Activated CD8-positive, alpha-beta memory T cell treated with anti-CD3 and anti-CD28 coated beads, Interleukin-2, amount 10 ng/mL, durations not matched to agents 7 days and 5 days (primary cell): ENCODE data around the gene SPAM1. TPM values are rescaled to one million over a fixed set of nuclear protein-coding genes. Genes with fewer than 3 reads are reported as not detected.

ENCODE experiments used
- ATAC-seq: fragments of 150-1000 bp; cut with Tn5 transposase; one replicate; pipeline ENCODE4 v1.10.0; 2021; ENCODE audit warnings: moderate library complexity
- CTCF ChIA-PET: fragments of 350-600 bp; sonication (Branson Sonifier 250); formaldehyde crosslinking; loops from one replicate; lab custom pipeline; 2021; ENCODE audit warnings: antibody characterized with exemption; lab: Charles Lee
- DNase-seq: peaks from one replicate; pipeline ENCODE4 v3.0.0-alpha.2; 2020
- H3K27ac Mint-ChIP-seq: one replicate; pipeline ENCODE4 v1.8.0; 2021; ENCODE audit warnings: mild to moderate bottlenecking, mixed read lengths
- H3K27me3 Mint-ChIP-seq: one replicate; pipeline ENCODE4 v1.8.0; 2021; ENCODE audit warnings: mixed read lengths
- H3K36me3 Mint-ChIP-seq: one replicate; pipeline ENCODE4 v1.8.0; 2021; ENCODE audit warnings: mild to moderate bottlenecking, mixed read lengths
- H3K4me1 Mint-ChIP-seq: one replicate; pipeline ENCODE4 v1.8.0; 2021; ENCODE audit warnings: mixed read lengths
- H3K4me3 Mint-ChIP-seq: one replicate; pipeline ENCODE4 v1.8.0; 2021; ENCODE audit warnings: mild to moderate bottlenecking, moderate library complexity, mixed read lengths
- H3K9me3 Mint-ChIP-seq: one replicate; pipeline ENCODE4 v1.8.0; 2022; ENCODE audit warnings: low read depth, mixed read lengths
- total RNA-seq, 2 experiments: library from RNA; stranded (reverse); gene quantifications; one replicate each; pipeline ENCODE4 v1.2.3, GENCODE V29; 2021

SPAM1 gene
- total RNA-seq, 2 experiments from 2014 or later: not detected

GRCh38 chr7:123929655-123930054 is 4.6 kb downstream of the SPAM1 start:
- no peak overlapping the region for H3K27ac Mint-ChIP-seq
- no peak for ATAC-seq
- no peaks in the 10 kb centered on the region for H3K27me3 Mint-ChIP-seq

DNA sequence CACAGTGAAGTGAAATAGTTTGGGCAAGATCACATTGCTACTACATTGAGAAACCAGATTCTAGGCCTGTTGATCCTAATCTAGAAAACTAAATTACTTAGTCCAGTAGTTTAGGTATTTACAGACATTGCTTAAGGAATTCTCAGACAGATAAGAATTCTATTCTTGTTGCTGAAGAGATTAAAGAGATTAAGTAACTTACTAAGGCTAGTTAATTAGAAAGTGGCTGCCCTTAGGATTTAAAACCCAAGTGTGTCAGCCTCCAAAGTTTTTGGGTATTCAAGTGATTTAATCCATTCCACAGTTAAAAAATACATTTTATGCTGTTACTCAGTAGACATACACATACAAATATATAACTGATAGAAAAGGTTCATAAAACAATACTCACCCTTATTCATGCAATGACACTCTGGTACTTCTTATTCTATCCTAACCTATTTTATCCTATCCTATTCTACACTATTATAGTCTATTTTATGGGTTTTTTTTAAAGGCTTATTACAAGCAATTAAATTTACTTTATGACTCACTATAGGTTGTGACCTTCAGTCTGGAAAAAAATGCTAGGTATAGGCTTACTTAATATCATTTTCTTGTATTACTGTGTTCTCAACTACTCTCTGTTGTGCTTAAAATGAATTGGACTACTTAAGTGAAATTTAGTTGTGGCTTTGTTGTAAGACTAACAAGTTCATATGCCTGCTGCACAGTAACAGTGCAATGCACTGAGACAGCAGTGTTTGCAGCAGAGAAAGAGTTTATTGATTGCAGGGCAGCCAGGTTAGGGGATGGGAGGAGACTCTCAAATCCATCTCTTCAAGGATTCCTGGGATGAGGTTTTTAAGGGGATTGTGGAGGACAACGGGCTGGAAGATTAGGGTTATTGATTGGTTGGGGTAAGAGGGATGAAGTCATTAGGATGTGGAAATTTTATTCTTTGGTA is 10.7 kb downstream of the SPAM1 start:
- no peak for DNase-seq
- H3K4me3 Mint-ChIP-seq: no peak overlapping the region
- H3K27ac Mint-ChIP-seq: no peak overlapping the region
- no peak for ATAC-seq
- H3K36me3 Mint-ChIP-seq: no peaks in the 10 kb centered on the region
- H3K9me3 Mint-ChIP-seq: no peaks in the 10 kb centered on the region
- H3K27me3 Mint-ChIP-seq: no peaks in the 10 kb centered on the region
- H3K4me1 Mint-ChIP-seq: no peaks in the 10 kb centered on the region
- CTCF ChIA-PET: no interaction called here

More at GRCh38 chr7:123929655-123930054, 4.6 kb downstream of the SPAM1 start:
- DNase-seq: no peak
- H3K36me3 Mint-ChIP-seq: no peaks in the 10 kb centered on the region
- CTCF ChIA-PET: no interaction called here
- H3K4me1 Mint-ChIP-seq: no peaks in the 10 kb centered on the region
- H3K9me3 Mint-ChIP-seq: no peaks in the 10 kb centered on the region
- no peak overlapping the region for H3K4me3 Mint-ChIP-seq

- no peaks in the 10 kb centered on the region for H3K27me3 Mint-ChIP-seq
- DNase-seq: no peak
These were observed 11.3 kb downstream of the SPAM1 start for GRCh38 chr7:123936388-123936787.

GRCh38 chr7:123939784-123940183 is 14.7 kb downstream of the SPAM1 start:
- Mint-ChIP-seq H3K27me3 (peaks cover 7% of the 10 kb centered on the region), H3K9me3 (no peaks in the 10 kb centered on the region), H3K36me3 (no peaks in the 10 kb centered on the region), H3K4me3 (no peak overlapping the region), H3K27ac (no peak overlapping the region), H3K4me1 (no peaks in the 10 kb centered on the region)
- CTCF ChIA-PET: no interaction called here
- ATAC-seq: no peak
- DNase-seq: no peak

More at GRCh38 chr7:123936388-123936787, 11.3 kb downstream of the SPAM1 start:
- Mint-ChIP-seq H3K4me3 (no peak overlapping the region), H3K9me3 (no peaks in the 10 kb centered on the region), H3K4me1 (no peaks in the 10 kb centered on the region), H3K27ac (no peak overlapping the region), H3K36me3 (no peaks in the 10 kb centered on the region)
- ATAC-seq: no peak
- CTCF ChIA-PET: no interaction called here

DNA sequence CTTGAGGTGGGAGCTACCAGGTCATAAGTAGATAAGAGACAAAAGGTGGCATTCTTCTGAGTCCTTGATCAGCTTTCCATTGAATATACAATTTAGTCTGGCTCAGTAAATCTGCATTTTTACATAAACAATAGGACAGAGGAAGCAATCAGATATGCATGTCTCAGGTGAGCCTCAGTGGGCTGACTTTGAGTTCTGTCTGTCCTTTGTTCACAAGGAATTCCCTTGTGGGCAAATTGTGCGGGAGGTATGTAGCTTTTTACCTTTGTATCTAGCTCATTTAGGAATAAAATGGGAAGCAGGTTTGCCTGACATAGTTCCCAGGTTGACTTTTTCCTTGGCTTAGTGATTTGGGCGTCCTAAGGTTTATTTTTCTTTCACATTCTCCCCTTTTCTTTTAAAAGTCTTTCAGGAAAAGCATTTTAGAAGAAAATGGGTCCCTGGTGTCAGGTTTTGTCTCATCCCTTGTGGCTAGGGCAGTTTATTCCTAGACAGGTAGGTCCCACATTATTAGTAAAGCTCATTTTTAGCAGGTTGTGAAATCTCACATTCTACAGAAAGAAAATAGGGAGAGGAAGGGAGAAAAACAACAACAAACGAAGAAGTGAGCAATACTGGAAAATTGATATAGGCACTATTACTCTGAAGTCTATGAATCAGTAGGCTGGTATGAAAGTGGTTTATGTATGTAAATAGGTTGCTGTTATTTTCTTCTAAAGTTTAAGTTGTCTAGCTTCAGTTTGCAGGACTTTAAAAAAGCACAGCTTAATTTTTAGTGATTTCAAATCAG is 16.5 kb downstream of the SPAM1 start:
- CTCF ChIA-PET: interaction anchor here (0.6 kb wide), 1 partner anchor 112 kb away, joined by 3 read pairs; no protein-coding TSS in a partner anchor
- Mint-ChIP-seq H3K4me3 (no peak overlapping the region), H3K27me3 (peaks cover 11% of the 10 kb centered on the region), H3K36me3 (no peaks in the 10 kb centered on the region), H3K9me3 (no peaks in the 10 kb centered on the region), H3K27ac (no peak overlapping the region), H3K4me1 (no peaks in the 10 kb centered on the region)
- ATAC-seq (no peak), DNase-seq (no peak)

GRCh38 chr7:123944395-123944794 is 19.4 kb downstream of the SPAM1 start:
- CTCF ChIA-PET: no interaction called here
- Mint-ChIP-seq H3K9me3 (no peaks in the 10 kb centered on the region), H3K4me1 (no peaks in the 10 kb centered on the region), H3K36me3 (no peaks in the 10 kb centered on the region), H3K27ac (no peak overlapping the region), H3K27me3 (peaks cover 11% of the 10 kb centered on the region), H3K4me3 (no peak overlapping the region)
- ATAC-seq (no peak), DNase-seq (no peak)

- no peaks in the 10 kb centered on the region for H3K36me3 Mint-ChIP-seq
- CTCF ChIA-PET: no interaction called here
- no peak overlapping the region for H3K27ac Mint-ChIP-seq
- H3K27me3 Mint-ChIP-seq: peaks cover 11% of the 10 kb centered on the region
- ATAC-seq (no peak), DNase-seq (no peak)
- H3K4me1 Mint-ChIP-seq: no peaks in the 10 kb centered on the region
- no peak overlapping the region for H3K4me3 Mint-ChIP-seq
- H3K9me3 Mint-ChIP-seq: no peaks in the 10 kb centered on the region
These were observed 20.9 kb downstream of the SPAM1 start for GRCh38 chr7:123945938-123946337.

DNA sequence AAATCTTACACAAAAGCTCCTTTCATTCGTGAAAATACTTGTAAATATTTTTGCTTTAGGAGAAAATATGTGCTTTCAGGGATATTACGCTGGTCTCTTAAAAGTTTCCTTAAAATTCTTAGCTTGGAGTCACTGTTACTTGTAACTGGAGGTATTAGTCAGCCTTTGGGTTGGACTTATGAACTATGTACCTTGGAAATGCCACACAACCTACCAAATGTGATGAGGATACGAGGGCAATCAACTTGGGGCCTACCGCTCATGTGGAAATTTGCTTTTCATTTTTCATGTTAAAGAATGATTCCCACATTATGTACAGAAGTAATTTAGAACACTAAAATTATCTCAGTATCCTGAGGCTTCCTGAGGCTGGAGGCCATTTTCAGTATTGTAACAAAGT is 23.1 kb downstream of the SPAM1 start:
- no peak for DNase-seq
- H3K27me3 Mint-ChIP-seq: peaks cover 7% of the 10 kb centered on the region
- ATAC-seq: no peak
- H3K27ac Mint-ChIP-seq: no peak overlapping the region
- CTCF ChIA-PET: no interaction called here
- H3K4me1 Mint-ChIP-seq: no peaks in the 10 kb centered on the region
- H3K4me3 Mint-ChIP-seq: no peak overlapping the region
- no peaks in the 10 kb centered on the region for H3K9me3 Mint-ChIP-seq
- no peaks in the 10 kb centered on the region for H3K36me3 Mint-ChIP-seq

DNA sequence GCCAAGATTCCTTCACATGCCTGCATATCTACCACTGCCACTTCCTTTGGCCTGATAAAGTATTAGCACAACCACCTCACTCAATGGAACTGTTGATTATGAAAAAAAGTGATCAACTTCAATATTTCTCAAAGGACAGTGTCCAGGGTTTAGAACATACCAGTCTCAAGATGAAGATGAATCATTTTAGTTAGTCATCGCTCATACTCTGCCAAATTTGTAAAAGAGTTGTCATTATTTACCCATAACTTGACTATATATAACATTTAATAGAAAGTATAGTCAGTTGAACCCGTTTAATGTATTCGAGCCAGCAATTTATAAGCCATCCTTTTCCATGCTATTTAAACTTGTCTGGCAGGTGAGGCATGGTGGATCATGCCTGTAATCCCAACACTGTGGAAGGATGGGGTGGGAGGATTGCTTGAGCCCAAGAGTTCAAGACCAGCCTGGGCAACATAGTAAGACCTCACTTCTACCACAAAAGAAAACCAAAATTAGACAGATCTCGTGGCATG is 33.2 kb downstream of the SPAM1 start:
- no peaks in the 10 kb centered on the region for H3K36me3 Mint-ChIP-seq
- ATAC-seq (no peak), DNase-seq (no peak)
- no peak overlapping the region for H3K4me3 Mint-ChIP-seq
- H3K27me3 Mint-ChIP-seq: no peaks in the 10 kb centered on the region
- H3K9me3 Mint-ChIP-seq: no peaks in the 10 kb centered on the region
- CTCF ChIA-PET: no interaction called here
- no peaks in the 10 kb centered on the region for H3K4me1 Mint-ChIP-seq
- H3K27ac Mint-ChIP-seq: no peak overlapping the region

DNA sequence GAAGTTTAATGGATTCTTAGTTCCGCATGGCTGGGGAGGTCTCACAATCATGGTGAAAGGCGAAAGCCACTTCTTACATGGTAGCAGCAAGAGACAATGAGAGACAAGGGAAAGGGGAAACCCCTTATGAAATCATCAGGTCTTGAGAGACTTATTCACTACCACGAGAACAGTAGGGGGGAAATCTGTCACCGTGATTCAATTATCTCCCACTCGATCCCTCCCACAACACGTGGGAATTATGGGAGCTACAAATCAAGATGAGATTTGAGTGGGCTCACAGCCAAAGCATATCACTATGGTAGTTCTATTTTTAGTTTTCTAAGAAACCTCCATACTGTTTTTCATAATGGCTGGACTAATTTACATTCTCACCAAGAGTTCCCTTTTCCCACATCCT is 36.7 kb downstream of the SPAM1 start:
- ATAC-seq (no peak), DNase-seq (no peak)
- H3K27me3 Mint-ChIP-seq: no peaks in the 10 kb centered on the region
- no peak overlapping the region for H3K4me3 Mint-ChIP-seq
- no peaks in the 10 kb centered on the region for H3K9me3 Mint-ChIP-seq
- no peaks in the 10 kb centered on the region for H3K4me1 Mint-ChIP-seq
- H3K36me3 Mint-ChIP-seq: no peaks in the 10 kb centered on the region
- H3K27ac Mint-ChIP-seq: no peak overlapping the region
- CTCF ChIA-PET: no interaction called here

DNA sequence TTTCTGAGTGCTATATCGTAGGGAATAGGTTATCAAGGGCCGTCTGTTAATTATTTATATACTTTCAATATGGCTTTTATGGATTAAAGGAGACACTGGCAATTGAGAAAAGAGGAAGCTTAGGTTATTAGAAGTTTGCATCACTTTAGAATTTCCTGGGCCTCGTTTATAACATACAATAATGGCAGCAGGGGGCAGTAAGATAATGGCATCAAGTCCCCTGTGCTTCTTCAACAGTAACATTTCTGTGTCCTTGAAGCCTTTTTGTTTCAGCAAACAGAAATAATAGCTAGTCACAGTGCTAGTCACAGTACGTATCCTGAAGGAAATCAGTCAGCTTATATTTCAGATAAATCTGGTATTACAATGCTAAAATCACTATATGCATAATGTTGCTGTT is 41.9 kb downstream of the SPAM1 start:
- Mint-ChIP-seq H3K9me3 (no peaks in the 10 kb centered on the region), H3K4me3 (no peak overlapping the region), H3K27ac (no peak overlapping the region), H3K27me3 (no peaks in the 10 kb centered on the region), H3K4me1 (no peaks in the 10 kb centered on the region), H3K36me3 (no peaks in the 10 kb centered on the region)
- ATAC-seq (no peak), DNase-seq (no peak)
- CTCF ChIA-PET: no interaction called here

- Mint-ChIP-seq H3K4me3 (no peak overlapping the region), H3K9me3 (no peaks in the 10 kb centered on the region), H3K4me1 (no peaks in the 10 kb centered on the region), H3K27me3 (no peaks in the 10 kb centered on the region), H3K27ac (no peak overlapping the region), H3K36me3 (no peaks in the 10 kb centered on the region)
- CTCF ChIA-PET: no interaction called here
- no peak for ATAC-seq
- DNase-seq: no peak
These were observed 47.0 kb downstream of the SPAM1 start for GRCh38 chr7:123972045-123972444.

- H3K4me1 Mint-ChIP-seq: no peaks in the 10 kb centered on the region
These were observed 47.8 kb downstream of the SPAM1 start for GRCh38 chr7:123972831-123973230.

More at GRCh38 chr7:123972831-123973230, 47.8 kb downstream of the SPAM1 start:
- Mint-ChIP-seq H3K27me3 (no peaks in the 10 kb centered on the region), H3K9me3 (no peaks in the 10 kb centered on the region), H3K36me3 (no peaks in the 10 kb centered on the region), H3K27ac (no peak overlapping the region), H3K4me3 (no peak overlapping the region)
- CTCF ChIA-PET: no interaction called here
- no peak for DNase-seq
- ATAC-seq: no peak
